Parathyroid adenoma (tissue), 2 donors: ENCODE results near the gene INKA1.

Experiments
- H2AFZ ChIP-seq: fragments of 300-600 bp; sonication (generic); one replicate; pipeline ENCODE4 v1.7.0; 2017; ENCODE audit warnings: antibody characterized with exemption, mild to moderate bottlenecking
- H3K27ac ChIP-seq: fragments of 300-600 bp; sonication (generic); one replicate; pipeline ENCODE4 v1.7.0; 2017
- H3K27me3 ChIP-seq: fragments of 300-600 bp; sonication (generic); one replicate; pipeline ENCODE4 v1.7.0; 2017; ENCODE audit warnings: low read length; ENCODE audit not compliant: control insufficient read depth, insufficient read depth
- H3K36me3 ChIP-seq: fragments of 300-600 bp; sonication (generic); one replicate; pipeline ENCODE4 v1.7.0; 2017; ENCODE audit warnings: low read length; ENCODE audit not compliant: control insufficient read depth, insufficient read depth
- H3K4me1 ChIP-seq: fragments of 300-600 bp; sonication (generic); one replicate; pipeline ENCODE4 v1.7.0; 2017; ENCODE audit warnings: control low read depth
- H3K4me2 ChIP-seq: fragments of 300-600 bp; sonication (generic); one replicate; pipeline ENCODE4 v1.7.0; 2017; ENCODE audit warnings: low read length
- H3K4me3 ChIP-seq: fragments of 300-600 bp; sonication (generic); one replicate; pipeline ENCODE4 v1.7.0; 2017; ENCODE audit warnings: low read depth, low read length
- H3K79me2 ChIP-seq: fragments of 300-600 bp; sonication (generic); one replicate; pipeline ENCODE4 v1.7.0; 2017; ENCODE audit warnings: control low read depth
- H3K9ac ChIP-seq: fragments of 300-600 bp; sonication (generic); one replicate; pipeline ENCODE4 v1.7.0; 2017; ENCODE audit warnings: mild to moderate bottlenecking
- H3K9me3 ChIP-seq: fragments of 300-600 bp; sonication (generic); one replicate; pipeline ENCODE4 v1.7.0; 2017; ENCODE audit warnings: low read length; ENCODE audit not compliant: control insufficient read depth
- TF ChIP-seq, protein P1 (sequence below): fragments of 300-600 bp; sonication (generic); IDR thresholded peaks from one replicate; pipeline ENCODE4 v1.7.0; 2017; ENCODE audit warnings: antibody characterized with exemption, mild to moderate bottlenecking
- donor health status: primary hyperparathyroidism.

Gene INKA1

DNA sequence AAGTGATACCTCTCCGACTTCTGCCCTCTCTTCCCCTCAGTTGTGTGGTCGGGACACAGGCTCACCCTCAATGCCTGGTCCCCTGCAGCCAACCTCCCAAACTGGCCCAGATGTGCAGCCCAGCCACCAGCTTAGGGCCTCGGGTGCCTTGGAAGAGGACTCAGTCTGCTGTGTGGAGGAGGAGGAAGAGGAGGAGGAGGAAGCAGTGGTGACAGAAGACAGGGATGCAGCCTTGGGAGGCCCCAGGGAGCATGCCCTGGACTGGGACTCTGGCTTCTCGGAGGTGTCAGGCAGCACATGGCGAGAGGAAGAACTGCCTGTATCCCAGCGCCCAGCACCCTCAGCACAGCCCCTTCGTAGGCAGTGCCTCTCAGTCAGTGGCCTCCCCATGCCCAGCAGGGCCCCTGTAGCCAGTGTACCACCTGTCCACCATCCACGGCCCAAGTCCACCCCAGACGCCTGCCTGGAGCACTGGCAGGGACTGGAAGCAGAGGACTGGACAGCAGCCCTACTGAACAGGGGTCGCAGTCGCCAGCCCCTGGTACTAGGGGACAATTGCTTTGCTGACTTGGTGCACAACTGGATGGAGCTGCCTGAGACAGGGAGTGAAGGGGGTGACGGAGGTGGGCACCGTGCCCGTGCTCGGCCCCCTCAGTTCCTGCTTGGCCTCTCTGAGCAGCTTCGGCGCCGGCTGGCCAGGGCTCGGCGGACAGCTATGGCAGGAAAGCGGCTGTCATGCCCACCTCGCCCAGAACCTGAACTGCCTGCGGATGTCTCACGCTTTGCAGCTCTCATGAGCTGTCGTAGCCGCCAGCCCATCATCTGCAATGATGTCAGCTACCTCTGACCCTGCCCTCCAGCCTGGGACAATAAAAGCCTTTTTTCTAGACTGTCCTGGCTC lies 1.3 kb downstream of the INKA1 start:
- Histone ChIP-seq H3K79me2 (no peaks in the 10 kb centered on the region), H2AFZ (peak overlapping the region; percentile 99), H3K36me3 (no peaks in the 10 kb centered on the region), H3K4me3 (peak overlapping the region; percentile 77), H3K9me3 (no peaks in the 10 kb centered on the region), H3K4me1 (peaks cover 2% of the 10 kb centered on the region), H3K27ac (peak overlapping the region; percentile 78), H3K27me3 (no peaks in the 10 kb centered on the region), H3K9ac (no peak overlapping the region), H3K4me2 (peak overlapping the region; percentile 100)
- TF ChIP-seq, protein P1, sequence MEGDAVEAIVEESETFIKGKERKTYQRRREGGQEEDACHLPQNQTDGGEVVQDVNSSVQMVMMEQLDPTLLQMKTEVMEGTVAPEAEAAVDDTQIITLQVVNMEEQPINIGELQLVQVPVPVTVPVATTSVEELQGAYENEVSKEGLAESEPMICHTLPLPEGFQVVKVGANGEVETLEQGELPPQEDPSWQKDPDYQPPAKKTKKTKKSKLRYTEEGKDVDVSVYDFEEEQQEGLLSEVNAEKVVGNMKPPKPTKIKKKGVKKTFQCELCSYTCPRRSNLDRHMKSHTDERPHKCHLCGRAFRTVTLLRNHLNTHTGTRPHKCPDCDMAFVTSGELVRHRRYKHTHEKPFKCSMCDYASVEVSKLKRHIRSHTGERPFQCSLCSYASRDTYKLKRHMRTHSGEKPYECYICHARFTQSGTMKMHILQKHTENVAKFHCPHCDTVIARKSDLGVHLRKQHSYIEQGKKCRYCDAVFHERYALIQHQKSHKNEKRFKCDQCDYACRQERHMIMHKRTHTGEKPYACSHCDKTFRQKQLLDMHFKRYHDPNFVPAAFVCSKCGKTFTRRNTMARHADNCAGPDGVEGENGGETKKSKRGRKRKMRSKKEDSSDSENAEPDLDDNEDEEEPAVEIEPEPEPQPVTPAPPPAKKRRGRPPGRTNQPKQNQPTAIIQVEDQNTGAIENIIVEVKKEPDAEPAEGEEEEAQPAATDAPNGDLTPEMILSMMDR: no peak

DNA sequence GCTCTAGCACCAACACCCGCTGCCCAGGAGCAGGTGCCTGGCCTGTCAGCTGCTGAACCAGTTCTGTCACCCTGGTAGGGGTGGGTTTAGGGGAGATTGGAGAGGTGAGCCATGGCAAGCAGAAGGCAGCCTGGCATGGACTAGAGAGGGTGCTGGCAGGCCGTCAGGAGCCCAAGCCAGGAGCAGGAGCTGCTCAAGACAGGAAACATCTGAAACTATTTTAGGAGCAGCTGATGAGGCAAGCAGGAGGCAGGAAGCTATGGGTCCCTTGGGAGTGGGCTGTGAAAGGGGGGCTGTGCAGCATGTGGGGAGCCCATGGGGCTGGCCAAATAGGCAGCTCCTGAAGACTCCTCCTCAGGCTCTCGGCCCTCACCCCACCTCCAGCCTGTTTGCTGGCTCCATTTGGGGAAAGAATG lies 2.3 kb downstream of the INKA1 start:
- no peak overlapping the region for H3K4me3 ChIP-seq
- no peaks in the 10 kb centered on the region for H3K9me3 ChIP-seq
- no peaks in the 10 kb centered on the region for H3K79me2 ChIP-seq
- H2AFZ ChIP-seq: no peak overlapping the region
- no peaks in the 10 kb centered on the region for H3K27me3 ChIP-seq
- H3K36me3 ChIP-seq: no peaks in the 10 kb centered on the region
- peak overlapping the region; percentile 10 for H3K4me2 ChIP-seq
- H3K9ac ChIP-seq: no peak overlapping the region
- peak overlapping the region; percentile 56 for H3K27ac ChIP-seq
- TF ChIP-seq, protein P1: no peak
- H3K4me1 ChIP-seq: peaks cover 2% of the 10 kb centered on the region

DNA sequence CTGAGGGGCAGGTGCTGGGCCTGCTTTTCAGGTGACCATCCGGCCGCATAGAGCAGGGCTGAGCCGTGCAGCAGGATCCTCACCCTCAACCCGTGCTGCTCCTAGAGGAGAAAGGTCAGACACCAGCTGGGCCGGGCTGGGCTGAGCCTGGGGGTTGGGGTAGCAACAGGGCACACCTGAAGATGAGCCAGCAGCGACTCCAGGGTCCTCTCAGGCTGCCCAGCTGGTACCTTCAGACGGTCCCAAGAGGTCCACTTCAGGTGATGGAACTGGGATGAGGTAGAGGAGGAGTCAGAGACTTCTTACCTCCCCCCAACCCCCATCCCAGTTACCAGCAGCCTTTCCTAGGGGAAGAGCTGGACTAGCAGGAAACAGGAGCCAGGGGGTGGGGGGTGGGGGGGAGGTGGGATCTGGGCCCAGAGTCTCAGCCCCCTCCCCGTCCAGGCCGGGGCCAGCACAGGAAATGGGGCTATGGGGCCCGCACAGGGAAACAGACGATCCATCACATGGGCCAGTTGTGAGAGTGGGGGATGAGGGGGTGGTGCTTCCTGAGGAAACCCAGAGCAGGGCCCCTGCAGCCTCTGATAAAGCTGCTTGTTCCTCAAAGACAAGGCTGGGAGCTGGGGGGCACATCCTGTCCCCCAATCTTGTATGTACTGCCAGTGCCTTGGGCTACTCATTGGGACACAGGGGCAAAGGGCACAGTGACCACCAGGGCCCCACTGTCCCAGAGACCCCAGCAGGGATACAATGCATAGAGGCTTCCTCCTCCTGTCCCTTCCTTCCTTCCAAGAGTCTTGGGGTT lies 3.0 kb downstream of the INKA1 start:
- Histone ChIP-seq H3K36me3 (no peaks in the 10 kb centered on the region), H3K9ac (no peak overlapping the region), H3K27ac (peak overlapping the region; percentile 56), H3K9me3 (no peaks in the 10 kb centered on the region), H2AFZ (no peak overlapping the region), H3K79me2 (no peaks in the 10 kb centered on the region), H3K27me3 (no peaks in the 10 kb centered on the region), H3K4me1 (peaks cover 2% of the 10 kb centered on the region), H3K4me2 (no peak overlapping the region), H3K4me3 (no peak overlapping the region)
- TF ChIP-seq, protein P1: no peak

DNA sequence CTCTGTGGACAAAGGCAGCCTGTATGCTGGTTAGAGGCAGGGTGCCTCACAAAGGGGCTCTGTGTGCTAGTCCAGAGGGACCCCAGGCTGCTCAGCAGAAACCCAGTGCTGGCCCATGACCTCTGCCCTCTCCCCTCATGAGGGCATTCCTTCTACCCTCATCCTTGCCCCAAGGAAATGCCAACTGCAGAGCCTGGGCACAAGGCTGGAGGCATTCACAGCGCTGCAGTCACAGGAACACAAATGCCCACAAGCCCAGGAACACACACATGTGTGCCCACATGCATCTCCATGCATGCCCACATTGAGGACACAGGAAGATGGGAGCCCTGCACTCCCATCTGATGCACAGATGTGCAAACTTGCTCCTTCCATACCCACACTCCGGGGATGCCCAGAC lies 3.8 kb downstream of the INKA1 start:
- Histone ChIP-seq H3K79me2 (no peaks in the 10 kb centered on the region), H3K9me3 (no peaks in the 10 kb centered on the region), H3K27me3 (no peaks in the 10 kb centered on the region), H3K4me1 (peaks cover 2% of the 10 kb centered on the region), H3K9ac (no peak overlapping the region), H3K4me3 (no peak overlapping the region), H2AFZ (no peak overlapping the region), H3K27ac (no peak overlapping the region), H3K36me3 (no peaks in the 10 kb centered on the region), H3K4me2 (no peak overlapping the region)
- TF ChIP-seq, protein P1: no peak
